Measurements from ENCODE around the gene C11orf58. TPM values are rescaled to one million over a fixed set of nuclear protein-coding genes. Genes with fewer than 3 reads are reported as not detected.
A peak's percentile ranks its signal among the peaks of the same experiment; 100 is the strongest.

Gene C11orf58
- total RNA-seq, 3 donors from 2014 or later = 63.6 to 124 (median 65.5) TPM

GRCh38 chr11:16767957-16768356 lies 29.5 kb downstream of the C11orf58 start:
- intact Hi-C loops (cut with DNase I, micrococcal nuclease) = no loop called here
- no peak for TF ChIP-seq CTCF (IDR thresholded peaks at IDR 0.05)
- Histone ChIP-seq H3K9me3 (no peaks in the 10 kb centered on the region), H3K36me3 (ENCODE audit: low read depth) (no peaks in the 10 kb centered on the region), H3K4me1 (ENCODE audit: low read depth) (no peaks in the 10 kb centered on the region), H3K4me3 (no peak overlapping the region)
- ATAC-seq (no peak), DNase-seq (no peak)

GRCh38 chr11:16769386-16769785 lies 30.9 kb downstream of the C11orf58 start:
- Histone ChIP-seq H3K4me1 (ENCODE audit: low read depth) (no peaks in the 10 kb centered on the region), H3K9me3 (no peaks in the 10 kb centered on the region), H3K4me3 (no peak overlapping the region), H3K36me3 (ENCODE audit: low read depth) (no peaks in the 10 kb centered on the region)
- no peak for TF ChIP-seq CTCF (IDR thresholded peaks at IDR 0.05)
- no peak for ATAC-seq
- DNase-seq = no peak
- intact Hi-C loops (cut with DNase I, micrococcal nuclease) = no loop called here

- no peak for TF ChIP-seq CTCF (IDR thresholded peaks at IDR 0.05)
- DNase-seq = no peak
These were observed 31.6 kb downstream of the C11orf58 start for GRCh38 chr11:16770016-16770415.

GRCh38 chr11:16771350-16772140 lies 33.1 kb downstream of the C11orf58 start:
- Histone ChIP-seq H3K4me1 (ENCODE audit: low read depth) (no peaks in the 10 kb centered on the region), H3K4me3 (no peak overlapping the region), H3K36me3 (ENCODE audit: low read depth) (no peaks in the 10 kb centered on the region), H3K9me3 (no peaks in the 10 kb centered on the region)
- DNase-seq (no peak), ATAC-seq (no peak)
- intact Hi-C loops (cut with DNase I, micrococcal nuclease) = no loop called here
- TF ChIP-seq CTCF (IDR thresholded peaks at IDR 0.05) = no peak

More at GRCh38 chr11:16770016-16770415, 31.6 kb downstream of the C11orf58 start:
- Histone ChIP-seq H3K9me3 (no peaks in the 10 kb centered on the region), H3K36me3 (ENCODE audit: low read depth) (no peaks in the 10 kb centered on the region), H3K4me1 (ENCODE audit: low read depth) (no peaks in the 10 kb centered on the region), H3K4me3 (no peak overlapping the region)
- intact Hi-C loops (cut with DNase I, micrococcal nuclease) = no loop called here
- ATAC-seq = peak; percentile 14

- intact Hi-C loops (cut with DNase I, micrococcal nuclease) = no loop called here
- H3K9me3 ChIP-seq = no peaks in the 10 kb centered on the region
- no peak for DNase-seq
- H3K4me1 ChIP-seq (ENCODE audit: low read depth) = no peaks in the 10 kb centered on the region
- H3K36me3 ChIP-seq (ENCODE audit: low read depth) = no peaks in the 10 kb centered on the region
- no peak for ATAC-seq
- no peak for TF ChIP-seq CTCF (IDR thresholded peaks at IDR 0.05)
- no peak overlapping the region for H3K4me3 ChIP-seq
These were observed 33.7 kb downstream of the C11orf58 start for GRCh38 chr11:16772141-16772512.

Measured in mucosa of descending colon (tissue), 3 donors.